ENCODE measurements around the gene LRRC4B. TPM values are rescaled to one million over a fixed set of nuclear protein-coding genes. Genes with fewer than 3 reads are reported as not detected.

LRRC4B gene
- total RNA-seq, 2 donors from 2014 or later: 0.26 to 10.5 TPM

GRCh38 chr19:50550594-50550966, 17.7 kb downstream of the LRRC4B start:
- 24 to 30% methylated on average over 6 to 7 of the region's 8 CpGs for WGBS, 2 donors

GRCh38 chr19:50549927-50550593, 18.2 kb downstream of the LRRC4B start:
- Histone ChIP-seq H3K36me3 (replicated peaks in 1 of 2; ENCODE audit: insufficient read depth in 1 of 2, low read depth in 2 of 2) (no peaks in the 10 kb centered on the region), H3K27me3 (no peaks in the 10 kb centered on the region), H3K4me3 (no peak overlapping the region), H3K4me1 (no peaks in the 10 kb centered on the region), H3K27ac (no peak overlapping the region), H3K9me3 (no peaks in the 10 kb centered on the region)
- no peak for DNase-seq
- intact Hi-C loops (cut with DNase I): no loop called here
- no peak for ATAC-seq
- TF ChIP-seq CTCF (IDR thresholded peaks at IDR 0.05) (no peak), POLR2A (IDR thresholded peaks at IDR 0.05) (no peak)
- WGBS, 2 donors: 40 to 57% methylated on average over 9 to 17 of the region's 17 CpGs

More at GRCh38 chr19:50550594-50550966, 17.7 kb downstream of the LRRC4B start:
- Histone ChIP-seq H3K36me3 (replicated peaks in 1 of 2; ENCODE audit: insufficient read depth in 1 of 2, low read depth in 2 of 2) (no peaks in the 10 kb centered on the region), H3K4me3 (no peak overlapping the region), H3K27ac (no peak overlapping the region), H3K4me1 (no peaks in the 10 kb centered on the region), H3K9me3 (no peaks in the 10 kb centered on the region), H3K27me3 (peaks cover 0 to under 1% of the 10 kb centered on the region in 2 donors)
- DNase-seq: no peak
- intact Hi-C loops (cut with DNase I): no loop called here
- TF ChIP-seq POLR2A (IDR thresholded peaks at IDR 0.05) (no peak), CTCF (IDR thresholded peaks at IDR 0.05) (no peak)
- no peak for ATAC-seq

- no peaks in the 10 kb centered on the region for H3K27me3 ChIP-seq
- ATAC-seq (no peak), DNase-seq (no peak)
- intact Hi-C loops (cut with DNase I): no loop called here
- no peak overlapping the region for H3K27ac ChIP-seq
- no peaks in the 10 kb centered on the region for H3K4me1 ChIP-seq
- WGBS, 2 donors: 32 to 50% methylated on average over 18 to 22 of the region's 22 CpGs
- no peaks in the 10 kb centered on the region for H3K9me3 ChIP-seq
- H3K36me3 ChIP-seq (replicated peaks in 1 of 2; ENCODE audit: insufficient read depth in 1 of 2, low read depth in 2 of 2): no peaks in the 10 kb centered on the region
- H3K4me3 ChIP-seq: no peak overlapping the region
- no peak for TF ChIP-seq POLR2A (IDR thresholded peaks at IDR 0.05)
- TF ChIP-seq CTCF (IDR thresholded peaks at IDR 0.05): no peak
Observed at GRCh38 chr19:50549059-50549926, 18.9 kb downstream of the LRRC4B start.

- ATAC-seq (no peak), DNase-seq (no peak)
- Histone ChIP-seq H3K4me3 (no peak overlapping the region), H3K9me3 (no peaks in the 10 kb centered on the region), H3K27ac (no peak overlapping the region), H3K4me1 (no peaks in the 10 kb centered on the region), H3K27me3 (no peaks in the 10 kb centered on the region), H3K36me3 (replicated peaks in 1 of 2; ENCODE audit: insufficient read depth in 1 of 2, low read depth in 2 of 2) (no peaks in the 10 kb centered on the region)
- TF ChIP-seq CTCF (IDR thresholded peaks at IDR 0.05): no peak
- TF ChIP-seq POLR2A (IDR thresholded peaks at IDR 0.05): no peak
- intact Hi-C loops (cut with DNase I): no loop called here
- WGBS, 2 donors: 63 to 80% methylated on average over 9 to 38 of the region's 45 CpGs
Observed at GRCh38 chr19:50548191-50549058, 19.8 kb downstream of the LRRC4B start.
